PC-3 (cell line): ENCODE data around the gene MYL1. TPM values are rescaled to one million over a fixed set of nuclear protein-coding genes. Genes with fewer than 3 reads are reported as not detected.

Experiments
- ATAC-seq: fragments of 200-7000 bp; cut with Tn5 transposase; 2 replicates; pipeline ENCODE4 v1.9.1; 2020; ENCODE audit warnings: mild to moderate bottlenecking, moderate library complexity
- BruUV-seq: library from RNA; stranded (reverse); fragments of 400-500 nt; replicated peaks from 2 replicates; lab custom pipeline; 2021; lab: Mats Ljungman, UMichigan
- CTCF ChIA-PET: fragments of 300-600 bp; sonication (Branson Sonifier 250); formaldehyde crosslinking; loops from one replicate; lab custom pipeline; 2022; ENCODE audit warnings: antibody characterized with exemption; lab: Charles Lee
- POLR2A ChIA-PET: fragments of 300-600 bp; sonication (Branson Sonifier 250); formaldehyde crosslinking; loops from one replicate; lab custom pipeline; 2022; ENCODE audit warnings: antibody characterized with exemption; ENCODE audit not compliant: unreplicated experiment; lab: Charles Lee
- DNase-seq: peaks from one replicate; pipeline ENCODE4 v3.0.0-alpha.2; 2015
- H2AFZ ChIP-seq: fragments of 300-600 bp; sonication (generic); 2 replicates; pipeline ENCODE4 v1.6.0; 2016; ENCODE audit warnings: antibody characterized with exemption, low read length
- H3F3A ChIP-seq: fragments of 300-600 bp; sonication (generic); one replicate; pipeline ENCODE4 v1.6.0; 2017; ENCODE audit warnings: antibody characterized with exemption, low read length, control low read depth, mild to moderate bottlenecking; ENCODE audit not compliant: unreplicated experiment
- H3K27ac ChIP-seq: fragments of 300-600 bp; sonication (generic); 2 replicates; pipeline ENCODE4 v1.5.1; 2016; ENCODE audit warnings: mild to moderate bottlenecking, low read length
- H3K27me3 ChIP-seq: fragments of 300-600 bp; sonication (generic); 2 replicates; pipeline ENCODE4 v1.6.1; 2016; ENCODE audit warnings: low read length, mixed read lengths
- H3K36me3 ChIP-seq: fragments of 300-600 bp; sonication (generic); 2 replicates; pipeline ENCODE4 v1.6.1; 2016; ENCODE audit warnings: low read depth, mixed run types, low read length, mixed read lengths
- H3K4me1 ChIP-seq: fragments of 300-600 bp; sonication (generic); 2 replicates; pipeline ENCODE4 v1.5.1; 2016; ENCODE audit warnings: low read length; ENCODE audit not compliant: insufficient read depth
- H3K4me2 ChIP-seq: fragments of 300-600 bp; sonication (generic); 2 replicates; pipeline ENCODE4 v1.6.0; 2016; ENCODE audit warnings: low read length
- H3K4me3 ChIP-seq: fragments of 300-600 bp; sonication (generic); 2 replicates; pipeline ENCODE4 v1.5.1; 2016; ENCODE audit warnings: mild to moderate bottlenecking, low read length, mixed read lengths
- H3K79me2 ChIP-seq: fragments of 300-600 bp; sonication (generic); 2 replicates; pipeline ENCODE4 v1.6.1; 2017; ENCODE audit warnings: low read length, mixed read lengths
- H3K9ac ChIP-seq: fragments of 300-600 bp; sonication (generic); 2 replicates; pipeline ENCODE4 v1.6.0; 2016; ENCODE audit warnings: mild to moderate bottlenecking, low read length
- H3K9me2 ChIP-seq: fragments of 300-600 bp; sonication (generic); replicated peaks from 2 replicates; pipeline ENCODE4 v1.6.1; 2016; ENCODE audit warnings: mixed run types, low read length, mixed read lengths
- H3K9me3 ChIP-seq: fragments of 300-600 bp; sonication (generic); 2 replicates; pipeline ENCODE4 v1.6.1; 2016; ENCODE audit warnings: low read length, mixed read lengths
- H4K20me1 ChIP-seq: fragments of 300-600 bp; sonication (generic); 2 replicates; pipeline ENCODE4 v1.6.1; 2016; ENCODE audit warnings: low read length, mixed read lengths
- CTCF ChIP-seq: fragments of 300-600 bp; sonication (generic); conservative IDR thresholded peaks from 2 replicates; pipeline ENCODE4 v1.5.1; 2017; ENCODE audit warnings: antibody characterized with exemption, low read depth, mild to moderate bottlenecking, low read length
- EZH2 ChIP-seq: fragments of 300-600 bp; sonication (generic); IDR thresholded peaks from one replicate; pipeline ENCODE4 v1.6.1; 2017; ENCODE audit warnings: antibody characterized with exemption, mild to moderate bottlenecking, low read length; ENCODE audit not compliant: unreplicated experiment
- EZH2phosphoT487 ChIP-seq: fragments of 300-600 bp; sonication (generic); IDR thresholded peaks from 2 replicates; pipeline ENCODE4 v1.6.1; 2018; ENCODE audit warnings: mild to moderate bottlenecking, antibody characterized with exemption, low read length, borderline replicate concordance
- intact Hi-C: fragments of 100-400 bp; cut with micrococcal nuclease; formaldehyde crosslinking; loops from 2 replicates; pipeline ENCODE4 v1.9.0; 2023
- total RNA-seq: library from RNA; depleted of rRNA; stranded (reverse); fragments of >200 nt; gene quantifications from 2 replicates; pipeline ENCODE4 v1.2.3, GENCODE V29; 2014

Gene MYL1
- total RNA-seq, 1 experiment from 2014 or later, result not detected

GRCh38 chr2:210287301-210287700, 27.7 kb downstream of the MYL1 start:
- no TSS peak for BruUV-seq
- ChIA-PET CTCF (no interaction called here), POLR2A (no interaction called here)
- Histone ChIP-seq H3K9me2 (no peaks in the 10 kb centered on the region), H3K79me2 (no peaks in the 10 kb centered on the region), H3K4me3 (no peak overlapping the region), H3K36me3 (no peaks in the 10 kb centered on the region), H3K9ac (no peak overlapping the region), H3F3A (no peaks in the 10 kb centered on the region), H3K27me3 (peaks cover 7% of the 10 kb centered on the region), H3K4me2 (no peak overlapping the region), H3K4me1 (no peaks in the 10 kb centered on the region), H3K27ac (no peak overlapping the region), H4K20me1 (no peaks in the 10 kb centered on the region), H2AFZ (no peak overlapping the region), H3K9me3 (0 out of 2 replicates have a peak, but pooled peaks cover 4% of the 10 kb centered on the region)
- DNase-seq (no peak), ATAC-seq (no peak)
- TF ChIP-seq CTCF, result no peak
- TF ChIP-seq EZH2phosphoT487, result no peak
- no peak for TF ChIP-seq EZH2
- intact Hi-C loops, result no loop called here

GRCh38 chr2:210286123-210286680, 28.8 kb downstream of the MYL1 start:
- DNase-seq, result no peak
- Histone ChIP-seq H3K27ac (no peak overlapping the region), H3K9ac (no peak overlapping the region), H3K36me3 (no peaks in the 10 kb centered on the region), H2AFZ (no peak overlapping the region), H3K9me3 (0 out of 2 replicates have a peak, but pooled peaks cover 4% of the 10 kb centered on the region), H3K27me3 (peaks cover 16% of the 10 kb centered on the region), H3K4me1 (no peaks in the 10 kb centered on the region), H3F3A (no peaks in the 10 kb centered on the region), H3K4me2 (no peak overlapping the region), H3K79me2 (no peaks in the 10 kb centered on the region), H3K9me2 (no peaks in the 10 kb centered on the region), H3K4me3 (no peak overlapping the region), H4K20me1 (no peaks in the 10 kb centered on the region)
- TF ChIP-seq CTCF (no peak), EZH2phosphoT487 (no peak), EZH2 (no peak)
- POLR2A ChIA-PET, result no interaction called here
- no peak for ATAC-seq
- intact Hi-C loops, result loop anchor here (1.0 kb wide), 1 partner anchor 8 kb away; no protein-coding TSS in a partner anchor
- no TSS peak for BruUV-seq
- CTCF ChIA-PET, result no interaction called here

GRCh38 chr2:210277133-210277532, 37.8 kb downstream of the MYL1 start:
- DNase-seq, result no peak
- POLR2A ChIA-PET, result no interaction called here
- BruUV-seq, result no TSS peak
- Histone ChIP-seq H2AFZ (no peak overlapping the region), H3K79me2 (no peaks in the 10 kb centered on the region), H3K4me1 (no peaks in the 10 kb centered on the region), H4K20me1 (no peaks in the 10 kb centered on the region), H3K4me2 (no peak overlapping the region), H3K9me3 (no peaks in the 10 kb centered on the region), H3K9ac (no peak overlapping the region), H3K4me3 (no peak overlapping the region), H3F3A (no peaks in the 10 kb centered on the region), H3K9me2 (no peaks in the 10 kb centered on the region), H3K36me3 (no peaks in the 10 kb centered on the region), H3K27me3 (peaks cover 10% of the 10 kb centered on the region; the same call in 1 of the 2 replicates), H3K27ac (no peak overlapping the region)
- intact Hi-C loops, result no loop called here
- ATAC-seq, result no peak
- no peak for TF ChIP-seq EZH2
- no peak for TF ChIP-seq CTCF
- TF ChIP-seq EZH2phosphoT487, result no peak
- CTCF ChIA-PET, result no interaction called here
